ENCODE results near the gene MPZL1. TPM values are rescaled to one million over a fixed set of nuclear protein-coding genes. Genes with fewer than 3 reads are reported as not detected.
A peak's percentile ranks its signal among the peaks of the same experiment; 100 is the strongest.

MPZL1 gene
- total RNA-seq, 1 experiment from 2014 or later = 63.0 TPM

- no peaks in the 10 kb centered on the region for H3K27me3 ChIP-seq
- no peaks in the 10 kb centered on the region for H3K36me3 ChIP-seq
- DNase-seq = no peak
- no peak overlapping the region for H3K4me3 ChIP-seq
- H3K4me1 ChIP-seq = peaks cover 14% of the 10 kb centered on the region
- no peak overlapping the region for H3K27ac ChIP-seq
- no peaks in the 10 kb centered on the region for H3K9me3 ChIP-seq (replicated peaks)
Measured at GRCh38 chr1:167685844-167686243, 35.9 kb upstream of the MPZL1 start.

- no peak overlapping the region for H3K27ac ChIP-seq
- H3K27me3 ChIP-seq = no peaks in the 10 kb centered on the region
- H3K4me3 ChIP-seq = no peak overlapping the region
- peak; percentile 59 to 88 for DNase-seq
- H3K36me3 ChIP-seq = no peaks in the 10 kb centered on the region
- no peaks in the 10 kb centered on the region for H3K9me3 ChIP-seq (replicated peaks)
- H3K4me1 ChIP-seq = peaks cover 14% of the 10 kb centered on the region
Measured at GRCh38 chr1:167687919-167688519, 33.8 kb upstream of the MPZL1 start.

GRCh38 chr1:167689567-167689920 is 32.2 kb upstream of the MPZL1 start:
- no peak overlapping the region for H3K27ac ChIP-seq
- no peak overlapping the region for H3K4me3 ChIP-seq
- no peak for DNase-seq
- H3K27me3 ChIP-seq = no peaks in the 10 kb centered on the region
- H3K4me1 ChIP-seq = peaks cover 3% of the 10 kb centered on the region; the same call in 1 of the 2 replicates
- H3K9me3 ChIP-seq (replicated peaks) = no peaks in the 10 kb centered on the region
- H3K36me3 ChIP-seq = no peaks in the 10 kb centered on the region

- Histone ChIP-seq H3K4me1 (peaks cover 3% of the 10 kb centered on the region; the same call in 1 of the 2 replicates), H3K4me3 (no peak overlapping the region), H3K27me3 (no peaks in the 10 kb centered on the region), H3K27ac (no peak overlapping the region), H3K36me3 (no peaks in the 10 kb centered on the region), H3K9me3 (replicated peaks) (no peaks in the 10 kb centered on the region)
- DNase-seq = no peak
Measured at GRCh38 chr1:167690053-167690452, 31.7 kb upstream of the MPZL1 start.

GRCh38 chr1:167693425-167694045 is 28.2 kb upstream of the MPZL1 start:
- H3K27me3 ChIP-seq = no peaks in the 10 kb centered on the region
- no peak overlapping the region for H3K27ac ChIP-seq
- no peaks in the 10 kb centered on the region for H3K9me3 ChIP-seq (replicated peaks)
- H3K36me3 ChIP-seq = no peaks in the 10 kb centered on the region
- H3K4me3 ChIP-seq = no peak overlapping the region
- no peaks in the 10 kb centered on the region for H3K4me1 ChIP-seq
- no peak for DNase-seq

GRCh38 chr1:167694691-167695090 is 27.1 kb upstream of the MPZL1 start:
- Histone ChIP-seq H3K27ac (no peak overlapping the region), H3K36me3 (no peaks in the 10 kb centered on the region), H3K27me3 (no peaks in the 10 kb centered on the region), H3K9me3 (replicated peaks) (no peaks in the 10 kb centered on the region), H3K4me1 (no peaks in the 10 kb centered on the region), H3K4me3 (no peak overlapping the region)
- DNase-seq = no peak

- no peaks in the 10 kb centered on the region for H3K9me3 ChIP-seq (replicated peaks)
- no peak for DNase-seq
- H3K4me1 ChIP-seq = no peaks in the 10 kb centered on the region
- no peaks in the 10 kb centered on the region for H3K27me3 ChIP-seq
- no peak overlapping the region for H3K4me3 ChIP-seq
- no peak overlapping the region for H3K27ac ChIP-seq
- H3K36me3 ChIP-seq = no peaks in the 10 kb centered on the region
Measured at GRCh38 chr1:167695147-167695546, 26.6 kb upstream of the MPZL1 start.

GRCh38 chr1:167695756-167696561 is 25.8 kb upstream of the MPZL1 start:
- no peak for DNase-seq
- Histone ChIP-seq H3K27me3 (no peaks in the 10 kb centered on the region), H3K4me3 (no peak overlapping the region), H3K4me1 (no peaks in the 10 kb centered on the region), H3K27ac (no peak overlapping the region), H3K36me3 (no peaks in the 10 kb centered on the region), H3K9me3 (replicated peaks) (no peaks in the 10 kb centered on the region)

- Histone ChIP-seq H3K4me3 (no peak overlapping the region), H3K4me1 (no peaks in the 10 kb centered on the region), H3K9me3 (replicated peaks) (no peaks in the 10 kb centered on the region), H3K36me3 (no peaks in the 10 kb centered on the region), H3K27ac (no peak overlapping the region), H3K27me3 (no peaks in the 10 kb centered on the region)
- no peak for DNase-seq
Measured at GRCh38 chr1:167697667-167698141, 24.1 kb upstream of the MPZL1 start.

- Histone ChIP-seq H3K9me3 (replicated peaks) (no peaks in the 10 kb centered on the region), H3K4me1 (no peaks in the 10 kb centered on the region), H3K27ac (no peak overlapping the region), H3K36me3 (no peaks in the 10 kb centered on the region), H3K27me3 (no peaks in the 10 kb centered on the region), H3K4me3 (no peak overlapping the region)
- DNase-seq = no peak
Measured at GRCh38 chr1:167698313-167698712, 23.5 kb upstream of the MPZL1 start.

GRCh38 chr1:167701510-167701909 is 20.3 kb upstream of the MPZL1 start:
- H3K36me3 ChIP-seq = no peaks in the 10 kb centered on the region
- H3K27ac ChIP-seq = no peak overlapping the region
- no peak for DNase-seq

GRCh38 chr1:167703557-167703956 is 18.2 kb upstream of the MPZL1 start:
- no peak for DNase-seq
- peaks cover 39% of the 10 kb centered on the region for H3K4me1 ChIP-seq
- no peaks in the 10 kb centered on the region for H3K9me3 ChIP-seq (replicated peaks)
- H3K4me3 ChIP-seq = no peak overlapping the region
- no peaks in the 10 kb centered on the region for H3K27me3 ChIP-seq
- no peak overlapping the region for H3K27ac ChIP-seq
- H3K36me3 ChIP-seq = no peaks in the 10 kb centered on the region

More at GRCh38 chr1:167701510-167701909, 20.3 kb upstream of the MPZL1 start:
- no peaks in the 10 kb centered on the region for H3K27me3 ChIP-seq
- H3K4me1 ChIP-seq = peaks cover 22% of the 10 kb centered on the region
- H3K9me3 ChIP-seq (replicated peaks) = no peaks in the 10 kb centered on the region
- no peak overlapping the region for H3K4me3 ChIP-seq

GRCh38 chr1:167704715-167705114 is 17.1 kb upstream of the MPZL1 start:
- H3K9me3 ChIP-seq (replicated peaks) = no peaks in the 10 kb centered on the region
- H3K27ac ChIP-seq = no peak overlapping the region; the same call in 1 of the 2 replicates
- peaks cover 45% of the 10 kb centered on the region for H3K4me1 ChIP-seq
- H3K36me3 ChIP-seq = no peaks in the 10 kb centered on the region
- no peaks in the 10 kb centered on the region for H3K27me3 ChIP-seq
- H3K4me3 ChIP-seq = no peak overlapping the region
- no peak for DNase-seq

GRCh38 chr1:167705250-167705649 is 16.5 kb upstream of the MPZL1 start:
- Histone ChIP-seq H3K27ac (no peak overlapping the region; the same call in 1 of the 2 replicates), H3K4me1 (peaks cover 45% of the 10 kb centered on the region), H3K36me3 (no peaks in the 10 kb centered on the region), H3K9me3 (replicated peaks) (no peaks in the 10 kb centered on the region), H3K27me3 (no peaks in the 10 kb centered on the region), H3K4me3 (no peak overlapping the region)
- DNase-seq = peak; percentile 63 to 70

- Histone ChIP-seq H3K9me3 (replicated peaks) (no peaks in the 10 kb centered on the region), H3K4me1 (peaks cover 45% of the 10 kb centered on the region), H3K27me3 (no peaks in the 10 kb centered on the region), H3K27ac (no peak overlapping the region; the same call in 1 of the 2 replicates), H3K36me3 (no peaks in the 10 kb centered on the region), H3K4me3 (no peak overlapping the region)
- no peak for DNase-seq
Measured at GRCh38 chr1:167706363-167706762, 15.4 kb upstream of the MPZL1 start.

Data from SJCRH30 (cell line).